ENCODE measurements around the gene PPM1H.
A peak's percentile ranks its signal among the peaks of the same experiment; 100 is the strongest.

PPM1H gene

DNA sequence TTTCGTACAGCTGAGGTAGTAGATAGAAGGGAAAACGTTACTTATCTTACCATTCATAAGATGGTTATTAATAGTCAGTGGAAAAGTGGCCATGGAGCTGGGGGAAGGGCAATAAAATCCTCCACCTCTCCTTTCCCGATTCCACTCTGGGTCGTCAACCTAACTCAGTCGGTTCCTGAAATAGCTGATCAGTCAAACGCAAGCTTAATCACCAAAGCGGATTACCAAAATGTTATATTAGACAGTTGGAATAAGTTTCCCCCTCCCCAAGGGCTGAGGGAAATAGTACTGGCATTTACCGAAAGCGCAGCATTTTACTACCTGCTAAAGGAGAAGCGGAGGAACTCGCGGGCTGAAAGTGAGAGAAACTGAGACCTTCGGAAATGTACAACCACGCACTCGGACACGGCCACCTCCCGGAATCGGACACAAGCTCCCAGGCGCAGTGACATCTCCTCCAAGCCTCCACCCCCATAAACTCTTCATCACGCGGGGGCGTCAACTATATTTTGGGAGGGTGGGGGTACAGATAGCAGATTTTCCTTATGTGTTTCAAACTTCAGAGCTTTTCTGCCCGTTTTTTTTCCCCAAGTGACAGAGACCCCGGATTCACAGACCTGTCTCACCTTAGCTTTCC is 1.2 kb downstream of the PPM1H start (continued):
- TF ChIP-seq, protein P1, sequence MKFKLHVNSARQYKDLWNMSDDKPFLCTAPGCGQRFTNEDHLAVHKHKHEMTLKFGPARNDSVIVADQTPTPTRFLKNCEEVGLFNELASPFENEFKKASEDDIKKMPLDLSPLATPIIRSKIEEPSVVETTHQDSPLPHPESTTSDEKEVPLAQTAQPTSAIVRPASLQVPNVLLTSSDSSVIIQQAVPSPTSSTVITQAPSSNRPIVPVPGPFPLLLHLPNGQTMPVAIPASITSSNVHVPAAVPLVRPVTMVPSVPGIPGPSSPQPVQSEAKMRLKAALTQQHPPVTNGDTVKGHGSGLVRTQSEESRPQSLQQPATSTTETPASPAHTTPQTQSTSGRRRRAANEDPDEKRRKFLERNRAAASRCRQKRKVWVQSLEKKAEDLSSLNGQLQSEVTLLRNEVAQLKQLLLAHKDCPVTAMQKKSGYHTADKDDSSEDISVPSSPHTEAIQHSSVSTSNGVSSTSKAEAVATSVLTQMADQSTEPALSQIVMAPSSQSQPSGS (tag by site-specific recombination; IDR thresholded peaks at IDR 0.05; ENCODE audit: low read depth): no peak
- no peak for TF ChIP-seq HOXC10 (CRISPR knock-in tag; IDR thresholded peaks at IDR 0.05)
- TF ChIP-seq, protein P2, sequence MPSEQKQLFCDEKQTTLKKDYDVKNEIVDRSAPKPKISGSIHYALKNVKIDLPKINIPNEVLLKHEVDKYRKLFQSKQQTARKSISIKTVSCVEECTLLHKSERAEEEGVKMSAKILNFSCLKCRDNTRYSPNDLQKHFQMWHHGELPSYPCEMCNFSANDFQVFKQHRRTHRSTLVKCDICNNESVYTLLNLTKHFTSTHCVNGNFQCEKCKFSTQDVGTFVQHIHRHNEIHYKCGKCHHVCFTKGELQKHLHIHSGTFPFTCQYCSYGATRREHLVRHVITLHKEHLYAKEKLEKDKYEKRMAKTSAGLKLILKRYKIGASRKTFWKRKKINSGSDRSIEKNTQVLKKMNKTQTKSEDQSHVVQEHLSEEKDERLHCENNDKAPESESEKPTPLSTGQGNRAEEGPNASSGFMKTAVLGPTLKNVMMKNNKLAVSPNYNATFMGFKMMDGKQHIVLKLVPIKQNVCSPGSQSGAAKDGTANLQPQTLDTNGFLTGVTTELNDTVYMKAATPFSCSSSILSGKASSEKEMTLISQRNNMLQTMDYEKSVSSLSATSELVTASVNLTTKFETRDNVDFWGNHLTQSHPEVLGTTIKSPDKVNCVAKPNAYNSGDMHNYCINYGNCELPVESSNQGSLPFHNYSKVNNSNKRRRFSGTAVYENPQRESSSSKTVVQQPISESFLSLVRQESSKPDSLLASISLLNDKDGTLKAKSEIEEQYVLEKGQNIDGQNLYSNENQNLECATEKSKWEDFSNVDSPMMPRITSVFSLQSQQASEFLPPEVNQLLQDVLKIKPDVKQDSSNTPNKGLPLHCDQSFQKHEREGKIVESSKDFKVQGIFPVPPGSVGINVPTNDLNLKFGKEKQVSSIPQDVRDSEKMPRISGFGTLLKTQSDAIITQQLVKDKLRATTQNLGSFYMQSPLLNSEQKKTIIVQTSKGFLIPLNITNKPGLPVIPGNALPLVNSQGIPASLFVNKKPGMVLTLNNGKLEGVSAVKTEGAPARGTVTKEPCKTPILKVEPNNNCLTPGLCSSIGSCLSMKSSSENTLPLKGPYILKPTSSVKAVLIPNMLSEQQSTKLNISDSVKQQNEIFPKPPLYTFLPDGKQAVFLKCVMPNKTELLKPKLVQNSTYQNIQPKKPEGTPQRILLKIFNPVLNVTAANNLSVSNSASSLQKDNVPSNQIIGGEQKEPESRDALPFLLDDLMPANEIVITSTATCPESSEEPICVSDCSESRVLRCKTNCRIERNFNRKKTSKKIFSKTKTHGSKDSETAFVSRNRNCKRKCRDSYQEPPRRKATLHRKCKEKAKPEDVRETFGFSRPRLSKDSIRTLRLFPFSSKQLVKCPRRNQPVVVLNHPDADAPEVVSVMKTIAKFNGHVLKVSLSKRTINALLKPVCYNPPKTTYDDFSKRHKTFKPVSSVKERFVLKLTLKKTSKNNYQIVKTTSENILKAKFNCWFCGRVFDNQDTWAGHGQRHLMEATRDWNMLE (tag by site-specific recombination; conservative IDR thresholded peaks at IDR 0.05; ENCODE audit: low read depth): no peak
- TF ChIP-seq ZSCAN23 (tag by site-specific recombination; IDR thresholded peaks at IDR 0.05): no peak
- TF ChIP-seq, protein P3, sequence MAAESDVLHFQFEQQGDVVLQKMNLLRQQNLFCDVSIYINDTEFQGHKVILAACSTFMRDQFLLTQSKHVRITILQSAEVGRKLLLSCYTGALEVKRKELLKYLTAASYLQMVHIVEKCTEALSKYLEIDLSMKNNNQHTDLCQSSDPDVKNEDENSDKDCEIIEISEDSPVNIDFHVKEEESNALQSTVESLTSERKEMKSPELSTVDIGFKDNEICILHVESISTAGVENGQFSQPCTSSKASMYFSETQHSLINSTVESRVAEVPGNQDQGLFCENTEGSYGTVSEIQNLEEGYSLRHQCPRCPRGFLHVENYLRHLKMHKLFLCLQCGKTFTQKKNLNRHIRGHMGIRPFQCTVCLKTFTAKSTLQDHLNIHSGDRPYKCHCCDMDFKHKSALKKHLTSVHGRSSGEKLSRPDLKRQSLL (tag by site-specific recombination; IDR thresholded peaks at IDR 0.05): no peak
- no peak for TF ChIP-seq GFI1B (tag by site-specific recombination; IDR thresholded peaks at IDR 0.05)
- TF ChIP-seq ZNF600 (tag by site-specific recombination; IDR thresholded peaks at IDR 0.05): no peak
- TF ChIP-seq ZNF404 (tag by site-specific recombination; IDR thresholded peaks at IDR 0.05): no peak
- TF ChIP-seq ZNF785 (tag by site-specific recombination; IDR thresholded peaks at IDR 0.05): no peak
- no peak for TF ChIP-seq SP3 (tag by site-specific recombination; IDR thresholded peaks at IDR 0.05)
- no peak for TF ChIP-seq ZNF629 (tag by site-specific recombination; IDR thresholded peaks at IDR 0.05)
- no peak for TF ChIP-seq ZNF501 (tag by site-specific recombination; IDR thresholded peaks at IDR 0.05)

DNA sequence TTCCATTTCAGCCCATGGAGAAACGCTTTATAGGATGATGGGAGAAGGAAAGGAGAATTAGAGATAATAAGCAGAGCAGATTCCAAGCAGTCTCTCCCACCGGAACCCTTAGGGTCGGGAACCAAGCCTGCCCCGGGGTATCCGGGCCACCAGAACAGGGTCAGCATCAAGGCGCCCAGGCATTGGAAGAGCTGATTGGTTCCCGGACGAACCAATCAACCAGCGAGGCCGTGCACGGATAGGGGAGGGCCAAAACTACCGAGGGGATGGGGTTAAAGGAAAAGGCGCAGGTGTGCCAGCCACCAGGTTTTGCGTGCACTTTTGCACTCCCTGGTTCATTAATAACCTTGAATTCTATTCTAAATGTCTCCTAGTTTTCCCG is 1.7 kb downstream of the PPM1H start:
- no peaks in the 10 kb centered on the region for H3K9me3 ChIP-seq (ENCODE audit: control insufficient read depth, insufficient read depth, low read depth, low read length)
- ChIA-PET CTCF (interaction anchor here (0.9 to 3.6 kb wide), 5 partner anchors 49 to 136 kb away, joined by 3 to 32 read pairs (median 5); no protein-coding TSS in a partner anchor), POLR2A (interaction anchor here (0.7 to 2.2 kb wide), 2 partner anchors 10 to 238 kb away, joined by 4 to 6 read pairs; no protein-coding TSS in a partner anchor)
- peaks cover 23% of the 10 kb centered on the region for H3K4me1 ChIP-seq (ENCODE audit: control insufficient read depth, insufficient read depth, low read length)
- no peak overlapping the region for H3K27ac ChIP-seq (ENCODE audit: extremely low read depth, low read depth, low read length)
- no peaks in the 10 kb centered on the region for H3K36me3 ChIP-seq (ENCODE audit: control insufficient read depth in 2 of 2, insufficient read depth in 1 of 2, low read length in 2 of 2)
- H3K4me3 ChIP-seq (ENCODE audit: low read depth, low read length): peak overlapping the region; percentile 73
- TF ChIP-seq, protein P1 (tag by site-specific recombination; IDR thresholded peaks at IDR 0.05; ENCODE audit: low read depth): no peak
- TF ChIP-seq ZSCAN16 (tag by site-specific recombination; IDR thresholded peaks at IDR 0.05): no peak
- peak; percentile 87 for TF ChIP-seq ZXDB (tag by site-specific recombination; IDR thresholded peaks at IDR 0.05)
- TF ChIP-seq, protein P2 (tag by site-specific recombination; conservative IDR thresholded peaks at IDR 0.05; ENCODE audit: low read depth): 0 out of 2 replicates have a peak, but pooled peaks have one; percentile 5
- no peak for TF ChIP-seq GLIS1 (tag by site-specific recombination; IDR thresholded peaks at IDR 0.05)
- TF ChIP-seq IKZF3 (tag by site-specific recombination; IDR thresholded peaks at IDR 0.05): 0 out of 2 replicates have a peak, but pooled peaks have one; percentile 11
- TF ChIP-seq ZNF266 (tag by site-specific recombination; IDR thresholded peaks at IDR 0.05; ENCODE audit: low read depth): no peak
- no peak for TF ChIP-seq ZNF121 (tag by site-specific recombination; IDR thresholded peaks at IDR 0.05)
- TF ChIP-seq ZNF600 (tag by site-specific recombination; IDR thresholded peaks at IDR 0.05): peak; percentile 70
- 0 out of 2 replicates have a peak, but pooled peaks have one; percentile 25 for TF ChIP-seq ZEB2 (tag by site-specific recombination; IDR thresholded peaks at IDR 0.05)
- no peak for TF ChIP-seq ZNF624 (tag by site-specific recombination; IDR thresholded peaks at IDR 0.05)
- TF ChIP-seq ZNF701 (tag by site-specific recombination; IDR thresholded peaks at IDR 0.05): no peak
- TF ChIP-seq ZNF426 (tag by site-specific recombination; IDR thresholded peaks at IDR 0.05): no peak
